Upper lobe of left lung (tissue), 6 donors: Measurements from ENCODE around the gene MAPK7. TPM values are rescaled to one million over a fixed set of nuclear protein-coding genes. Genes with fewer than 3 reads are reported as not detected.
A peak's percentile ranks its signal among the peaks of the same experiment; 100 is the strongest.

Experiments
- ATAC-seq, 2 donors: fragments of 200-7000 bp; cut with Tn5 transposase; one replicate each; pipeline ENCODE4 v1.9.1; 2022; ENCODE audit warnings: mild to moderate bottlenecking in 2 of 2, moderate library complexity in 2 of 2; ENCODE audit not compliant: low FRiP score in 2 of 2
- DNase-seq, 2 donors: peaks; one replicate each; pipeline ENCODE4 v3.0.0-alpha.2; 2019 to 2020
- H3K27ac ChIP-seq, 4 donors: fragments of 200-600 bp; sonication (generic); one replicate each; pipeline ENCODE4 v1.5.1; 2016 to 2019
- H3K27me3 ChIP-seq, 4 donors: fragments of 200-600 bp; sonication (generic); one replicate each; pipeline ENCODE4 v1.5.1; 2017 to 2019
- H3K36me3 ChIP-seq, 4 donors: fragments of 200-600 bp; sonication (generic); one replicate each; pipeline ENCODE4 v1.5.1; 2016 to 2019
- H3K4me1 ChIP-seq, 4 donors: fragments of 200-600 bp; sonication (generic); one replicate each; pipeline ENCODE4 v1.5.1; 2018 to 2019
- H3K4me3 ChIP-seq, 4 donors: fragments of 200-600 bp; sonication (generic); one replicate each; pipeline ENCODE4 v1.5.1; 2017 to 2019; ENCODE audit warnings: mild to moderate bottlenecking in 2 of 4, moderate library complexity in 1 of 4
- H3K9me3 ChIP-seq, 4 donors: fragments of 200-600 bp; sonication (generic); one replicate each; pipeline ENCODE4 v1.5.1; 2018 to 2019
- EP300 ChIP-seq, 4 donors: sonication (generic); formaldehyde crosslinking; IDR thresholded peaks; one replicate each; pipeline ENCODE4 v1.5.1; 2017; ENCODE audit warnings: antibody characterized with exemption in 4 of 4, control low read depth in 2 of 4
- POLR2A ChIP-seq, 4 donors: fragments of 450-650 bp; IDR thresholded peaks; one replicate each; pipeline ENCODE4 v1.5.1; 2016 to 2017; ENCODE audit warnings: antibody characterized with exemption in 4 of 4, mild to moderate bottlenecking in 2 of 4
- POLR2AphosphoS5 ChIP-seq, 2 donors: sonication (generic); formaldehyde crosslinking; IDR thresholded peaks; one replicate each; pipeline ENCODE4 v1.5.1; 2017; ENCODE audit warnings: antibody characterized with exemption in 2 of 2
- WGBS, 2 donors: methylation state at CpG; one replicate each; pipeline ENCODE4 v1.1.5; 2017 to 2018; 5-methylcytosine and 5-hydroxymethylcytosine counted together
- total RNA-seq, 6 donors: library from RNA; depleted of rRNA in 4 of 6; stranded (reverse); fragments of >200 nt in 4 of 6; gene quantifications; one replicate each; pipeline versions ENCODE4 v1.1.0 to v1.2.1, GENCODE V29; 2016 to 2021
- TF ChIP-seq, protein P1 (sequence below), 6 experiments: fragments of 450-650 bp in 4 of 6; fragments of 200-600 bp in 2 of 6; sonication (generic) in 2 of 6; IDR thresholded peaks; one replicate each; pipeline ENCODE4 v1.5.1; 2016 to 2019; ENCODE audit warnings: antibody characterized with exemption in 6 of 6
- donor health status: DM: no; HTN: no; CAD: no; lungs with moderate emphysema.
- donor health status: DM: no; HTN: yes; CAD: no; lungs with severe emphysema.

The MAPK7 gene
- total RNA-seq, 6 donors from 2014 or later = 20.1 to 77.2 (median 37.6) TPM

- H3K36me3 ChIP-seq = peaks cover 20 to 62% (median 49%) of the 10 kb centered on the region in 4 donors
- H3K4me1 ChIP-seq = peaks cover 33 to 52% (median 42%) of the 10 kb centered on the region in 4 donors
- no peak overlapping the region for H3K27ac ChIP-seq
These were observed 2.4 kb downstream of the MAPK7 start for GRCh38 chr17:19380481-19381301.

GRCh38 chr17:19381361-19381740, 3.1 kb downstream of the MAPK7 start:
- 95 to 97% methylated on average over 4 to 5 of the region's 7 CpGs for WGBS, 2 donors
- DNase-seq (no peak), ATAC-seq (no peak)
- peaks cover 40 to 56% (median 47%) of the 10 kb centered on the region in 4 donors for H3K4me1 ChIP-seq
- peaks cover 20 to 62% (median 49%) of the 10 kb centered on the region in 4 donors for H3K36me3 ChIP-seq
- H3K4me3 ChIP-seq = no peak overlapping the region
- peak overlapping the region in 3 of 4 donors; percentile 49 to 87 (median 57) for H3K27ac ChIP-seq
- H3K27me3 ChIP-seq = no peaks in the 10 kb centered on the region
- TF ChIP-seq EP300 (IDR thresholded peaks at IDR 0.05) = no peak
- TF ChIP-seq POLR2A (IDR thresholded peaks at IDR 0.05) = no peak
- TF ChIP-seq POLR2AphosphoS5 (IDR thresholded peaks at IDR 0.05) = no peak
- TF ChIP-seq, protein P1, sequence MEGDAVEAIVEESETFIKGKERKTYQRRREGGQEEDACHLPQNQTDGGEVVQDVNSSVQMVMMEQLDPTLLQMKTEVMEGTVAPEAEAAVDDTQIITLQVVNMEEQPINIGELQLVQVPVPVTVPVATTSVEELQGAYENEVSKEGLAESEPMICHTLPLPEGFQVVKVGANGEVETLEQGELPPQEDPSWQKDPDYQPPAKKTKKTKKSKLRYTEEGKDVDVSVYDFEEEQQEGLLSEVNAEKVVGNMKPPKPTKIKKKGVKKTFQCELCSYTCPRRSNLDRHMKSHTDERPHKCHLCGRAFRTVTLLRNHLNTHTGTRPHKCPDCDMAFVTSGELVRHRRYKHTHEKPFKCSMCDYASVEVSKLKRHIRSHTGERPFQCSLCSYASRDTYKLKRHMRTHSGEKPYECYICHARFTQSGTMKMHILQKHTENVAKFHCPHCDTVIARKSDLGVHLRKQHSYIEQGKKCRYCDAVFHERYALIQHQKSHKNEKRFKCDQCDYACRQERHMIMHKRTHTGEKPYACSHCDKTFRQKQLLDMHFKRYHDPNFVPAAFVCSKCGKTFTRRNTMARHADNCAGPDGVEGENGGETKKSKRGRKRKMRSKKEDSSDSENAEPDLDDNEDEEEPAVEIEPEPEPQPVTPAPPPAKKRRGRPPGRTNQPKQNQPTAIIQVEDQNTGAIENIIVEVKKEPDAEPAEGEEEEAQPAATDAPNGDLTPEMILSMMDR (IDR thresholded peaks at IDR 0.05) = no peak
- H3K9me3 ChIP-seq = no peaks in the 10 kb centered on the region

More at GRCh38 chr17:19380481-19381301, 2.4 kb downstream of the MAPK7 start:
- TF ChIP-seq, protein P1 (IDR thresholded peaks at IDR 0.05) = no peak
- TF ChIP-seq POLR2A (IDR thresholded peaks at IDR 0.05) = no peak
- H3K27me3 ChIP-seq = no peaks in the 10 kb centered on the region
- H3K9me3 ChIP-seq = no peaks in the 10 kb centered on the region
- DNase-seq (peak in 1 of 2 donors; percentile 67), ATAC-seq (no peak)
- 88 to 93% methylated on average over 10 to 29 of the region's 29 CpGs for WGBS, 2 donors
- no peak overlapping the region for H3K4me3 ChIP-seq

DNA sequence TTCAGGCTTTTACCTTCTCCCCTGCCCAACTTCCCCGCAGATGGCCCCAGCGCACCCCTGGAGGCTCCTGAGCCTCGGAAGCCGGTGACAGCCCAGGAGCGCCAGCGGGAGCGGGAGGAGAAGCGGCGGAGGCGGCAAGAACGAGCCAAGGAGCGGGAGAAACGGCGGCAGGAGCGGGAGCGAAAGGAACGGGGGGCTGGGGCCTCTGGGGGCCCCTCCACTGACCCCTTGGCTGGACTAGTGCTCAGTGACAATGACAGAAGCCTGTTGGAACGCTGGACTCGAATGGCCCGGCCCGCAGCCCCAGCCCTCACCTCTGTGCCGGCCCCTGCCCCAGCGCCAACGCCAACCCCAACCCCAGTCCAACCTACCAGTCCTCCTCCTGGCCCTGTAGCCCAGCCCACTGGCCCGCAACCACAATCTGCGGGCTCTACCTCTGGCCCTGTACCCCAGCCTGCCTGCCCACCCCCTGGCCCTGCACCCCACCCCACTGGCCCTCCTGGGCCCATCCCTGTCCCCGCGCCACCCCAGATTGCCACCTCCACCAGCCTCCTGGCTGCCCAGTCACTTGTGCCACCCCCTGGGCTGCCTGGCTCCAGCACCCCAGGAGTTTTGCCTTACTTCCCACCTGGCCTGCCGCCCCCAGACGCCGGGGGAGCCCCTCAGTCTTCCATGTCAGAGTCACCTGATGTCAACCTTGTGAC, 3.6 kb downstream of the MAPK7 start:
- Histone ChIP-seq H3K4me1 (peaks cover 41 to 58% (median 48%) of the 10 kb centered on the region in 4 donors), H3K27ac (peak overlapping the region in 3 of 4 donors; percentile 49 to 87 (median 57)), H3K9me3 (no peaks in the 10 kb centered on the region), H3K36me3 (peaks cover 20 to 62% (median 49%) of the 10 kb centered on the region in 4 donors), H3K27me3 (no peaks in the 10 kb centered on the region), H3K4me3 (no peak overlapping the region)
- DNase-seq = peak in 1 of 2 donors; percentile 84
- WGBS, 2 donors = 88 to 93% methylated on average over 24 to 31 of the region's 31 CpGs
- ATAC-seq = no peak
- TF ChIP-seq POLR2A (IDR thresholded peaks at IDR 0.05) = no peak
- TF ChIP-seq, protein P1 (IDR thresholded peaks at IDR 0.05) = no peak
- no peak for TF ChIP-seq POLR2AphosphoS5 (IDR thresholded peaks at IDR 0.05)

- TF ChIP-seq POLR2AphosphoS5 (IDR thresholded peaks at IDR 0.05) (no peak), EP300 (IDR thresholded peaks at IDR 0.05) (no peak), POLR2A (IDR thresholded peaks at IDR 0.05) (no peak)
- TF ChIP-seq, protein P1 (IDR thresholded peaks at IDR 0.05) = no peak
- Histone ChIP-seq H3K27me3 (no peaks in the 10 kb centered on the region), H3K36me3 (peaks cover 20 to 62% (median 49%) of the 10 kb centered on the region in 4 donors), H3K9me3 (no peaks in the 10 kb centered on the region), H3K27ac (peak overlapping the region in 3 of 4 donors; percentile 49 to 87 (median 57)), H3K4me1 (peaks cover 48 to 63% (median 52%) of the 10 kb centered on the region in 4 donors), H3K4me3 (no peak overlapping the region)
- WGBS, 2 donors = 84 to 88% methylated on average over 8 to 12 of the region's 13 CpGs
- no peak for DNase-seq
- no peak for ATAC-seq
These were observed 4.5 kb downstream of the MAPK7 start for GRCh38 chr17:19382531-19383444.
